HTR-8/SVneo (cell line): ENCODE measurements around the gene CACNB2.
"Not testable (repeated sequence)": the region's sequence is repeated elsewhere in the genome, so short reads cannot be mapped to it uniquely, and the experiment has no call there.

Source experiments
- DNase-seq: peaks from one replicate; pipeline ENCODE4 v3.0.0; 2011; ENCODE audit warnings: low spot score, mixed read lengths; ENCODE audit not compliant: insufficient read length
- FAIRE-seq: peaks from 2 replicates; lab custom pipeline; 2011; peaks lifted over from hg19 to GRCh38; lab: Jason Lieb, UNC

The CACNB2 gene

GRCh38 chr10:18539335-18539734, 399.1 kb downstream of the CACNB2 start:
- no peak for FAIRE-seq
- no peak for DNase-seq

- FAIRE-seq, result no peak
- DNase-seq, result no peak
Observed at GRCh38 chr10:18540195-18540594, 400.0 kb downstream of the CACNB2 start.

- DNase-seq, result no peak
- no peak for FAIRE-seq
Observed at GRCh38 chr10:18542832-18543231, 402.6 kb downstream of the CACNB2 start.

- no peak for DNase-seq
- FAIRE-seq, result no peak
Observed at GRCh38 chr10:18545621-18546305, 405.5 kb downstream of the CACNB2 start.

GRCh38 chr10:18549105-18549504, 408.9 kb downstream of the CACNB2 start:
- FAIRE-seq (no peak), DNase-seq (no peak)

- DNase-seq, result no peak
- no peak for FAIRE-seq
Observed at GRCh38 chr10:18551473-18551872, 411.2 kb downstream of the CACNB2 start.

GRCh38 chr10:18554479-18554878, 414.3 kb downstream of the CACNB2 start:
- DNase-seq, result no peak
- FAIRE-seq, result no peak

GRCh38 chr10:18556522-18557147, 416.4 kb downstream of the CACNB2 start:
- no peak for DNase-seq
- FAIRE-seq, result no peak

GRCh38 chr10:18557960-18558359, 417.7 kb downstream of the CACNB2 start:
- FAIRE-seq (no peak), DNase-seq (no peak)

GRCh38 chr10:18561861-18562551, 421.8 kb downstream of the CACNB2 start:
- DNase-seq (no peak), FAIRE-seq (no peak)

- FAIRE-seq, result no peak
- DNase-seq, result no peak
Observed at GRCh38 chr10:18563003-18563726, 422.9 kb downstream of the CACNB2 start.

- DNase-seq (no peak), FAIRE-seq (no peak)
Observed at GRCh38 chr10:18565006-18565405, 424.8 kb downstream of the CACNB2 start.

GRCh38 chr10:18566177-18566576, 426.0 kb downstream of the CACNB2 start:
- no peak for DNase-seq
- no peak for FAIRE-seq

- DNase-seq (no peak), FAIRE-seq (no peak)
Observed at GRCh38 chr10:18567343-18567856, 427.2 kb downstream of the CACNB2 start.

GRCh38 chr10:18570386-18570785, 430.2 kb downstream of the CACNB2 start:
- FAIRE-seq, DNase-seq: not testable (repeated sequence)

- no peak for DNase-seq
- FAIRE-seq, result no peak
Observed at GRCh38 chr10:18571076-18571475, 430.9 kb downstream of the CACNB2 start.

GRCh38 chr10:18571780-18572179, 431.6 kb downstream of the CACNB2 start:
- no peak for DNase-seq
- no peak for FAIRE-seq

- DNase-seq (no peak), FAIRE-seq (no peak)
Observed at GRCh38 chr10:18572959-18573561, 432.8 kb downstream of the CACNB2 start.

- FAIRE-seq, result no peak
- no peak for DNase-seq
Observed at GRCh38 chr10:18576586-18576985, 436.4 kb downstream of the CACNB2 start.
